CD4-positive, alpha-beta T cell treated with Interleukin-6 at 100 ng/mL for 8 hours (primary cell): ENCODE measurements around the gene NDUFS4.
"Not testable (repeated sequence)": the region's sequence is repeated elsewhere in the genome, so short reads cannot be mapped to it uniquely, and the experiment has no call there.

Experiments used
- DNase-seq: peaks from one replicate; pipeline ENCODE4 v3.0.0-alpha.2; 2020; ENCODE audit warnings: mixed read lengths, low spot score

Gene NDUFS4

GRCh38 chr5:53575831-53576230 is 15.4 kb downstream of the NDUFS4 start:
- DNase-seq = no peak

GRCh38 chr5:53576674-53577073 is 16.2 kb downstream of the NDUFS4 start:
- DNase-seq = no peak

GRCh38 chr5:53578854-53579253 is 18.4 kb downstream of the NDUFS4 start:
- no peak for DNase-seq

- no peak for DNase-seq
Observed at GRCh38 chr5:53580547-53580946, 20.1 kb downstream of the NDUFS4 start.

GRCh38 chr5:53582225-53582624 is 21.8 kb downstream of the NDUFS4 start:
- no peak for DNase-seq

GRCh38 chr5:53590759-53591158 is 30.3 kb downstream of the NDUFS4 start:
- no peak for DNase-seq

- no peak for DNase-seq
Observed at GRCh38 chr5:53594419-53594818, 34.0 kb downstream of the NDUFS4 start.

- no peak for DNase-seq
Observed at GRCh38 chr5:53597894-53598293, 37.5 kb downstream of the NDUFS4 start.

GRCh38 chr5:53601570-53601969 is 41.1 kb downstream of the NDUFS4 start:
- DNase-seq = no peak

- DNase-seq = no peak
Observed at GRCh38 chr5:53603009-53603687, 42.7 kb downstream of the NDUFS4 start.

GRCh38 chr5:53604309-53604708 is 43.9 kb downstream of the NDUFS4 start:
- DNase-seq = no peak

GRCh38 chr5:53607886-53608285 is 47.4 kb downstream of the NDUFS4 start:
- DNase-seq = no peak

GRCh38 chr5:53608897-53609296 is 48.5 kb downstream of the NDUFS4 start:
- not testable (repeated sequence) for DNase-seq

GRCh38 chr5:53613061-53613460 is 52.6 kb downstream of the NDUFS4 start:
- no peak for DNase-seq

- no peak for DNase-seq
Observed at GRCh38 chr5:53613536-53613935, 53.1 kb downstream of the NDUFS4 start.

GRCh38 chr5:53614376-53614885 is 54.0 kb downstream of the NDUFS4 start:
- no peak for DNase-seq

GRCh38 chr5:53616939-53617549 is 56.6 kb downstream of the NDUFS4 start:
- DNase-seq = no peak

- DNase-seq = no peak
Observed at GRCh38 chr5:53631251-53631650, 70.8 kb downstream of the NDUFS4 start.

- DNase-seq = no peak
Observed at GRCh38 chr5:53642061-53642460, 81.6 kb downstream of the NDUFS4 start.

GRCh38 chr5:53643445-53643844 is 83.0 kb downstream of the NDUFS4 start:
- no peak for DNase-seq

GRCh38 chr5:53645078-53645477 is 84.6 kb downstream of the NDUFS4 start:
- DNase-seq = no peak

GRCh38 chr5:53649352-53649751 is 88.9 kb downstream of the NDUFS4 start:
- no peak for DNase-seq

- DNase-seq = not testable (repeated sequence)
Observed at GRCh38 chr5:53660573-53660972, 100.1 kb downstream of the NDUFS4 start.

GRCh38 chr5:53665313-53665712 is 104.9 kb downstream of the NDUFS4 start:
- not testable (repeated sequence) for DNase-seq
